ENCODE results near the gene RLF.
A peak's percentile ranks its signal among the peaks of the same experiment; 100 is the strongest.

RLF gene

GRCh38 chr1:40265298-40265697 is 104.1 kb downstream of the RLF start:
- no peak overlapping the region for H3K4me3 ChIP-seq (ENCODE audit: low read depth, low read length)
- DNase-seq (ENCODE audit: low read depth) = no peak

- H3K4me3 ChIP-seq (ENCODE audit: low read depth, low read length) = no peak overlapping the region
- no peak for DNase-seq (ENCODE audit: low read depth)
These were observed 104.7 kb downstream of the RLF start for GRCh38 chr1:40265919-40266318.

GRCh38 chr1:40266786-40267535 is 105.8 kb downstream of the RLF start:
- H3K4me3 ChIP-seq (ENCODE audit: low read depth, low read length) = no peak overlapping the region
- DNase-seq (ENCODE audit: low read depth) = no peak

GRCh38 chr1:40267767-40268187 is 106.6 kb downstream of the RLF start:
- no peak overlapping the region for H3K4me3 ChIP-seq (ENCODE audit: low read depth, low read length)
- peak; percentile 89 for DNase-seq (ENCODE audit: low read depth)

GRCh38 chr1:40268211-40268610 is 107.0 kb downstream of the RLF start:
- DNase-seq (ENCODE audit: low read depth) = no peak
- H3K4me3 ChIP-seq (ENCODE audit: low read depth, low read length) = no peak overlapping the region

- H3K4me3 ChIP-seq (ENCODE audit: low read depth, low read length) = no peak overlapping the region
- no peak for DNase-seq (ENCODE audit: low read depth)
These were observed 109.1 kb downstream of the RLF start for GRCh38 chr1:40270152-40270834.

GRCh38 chr1:40272653-40273213 is 111.5 kb downstream of the RLF start:
- H3K4me3 ChIP-seq (ENCODE audit: low read depth, low read length) = no peak overlapping the region
- DNase-seq (ENCODE audit: low read depth) = no peak

GRCh38 chr1:40273547-40274166 is 112.5 kb downstream of the RLF start:
- no peak overlapping the region for H3K4me3 ChIP-seq (ENCODE audit: low read depth, low read length)
- DNase-seq (ENCODE audit: low read depth) = no peak

- no peak overlapping the region for H3K4me3 ChIP-seq (ENCODE audit: low read depth, low read length)
- no peak for DNase-seq (ENCODE audit: low read depth)
These were observed 113.1 kb downstream of the RLF start for GRCh38 chr1:40274331-40274730.

- no peak overlapping the region for H3K4me3 ChIP-seq (ENCODE audit: low read depth, low read length)
- no peak for DNase-seq (ENCODE audit: low read depth)
These were observed 114.9 kb downstream of the RLF start for GRCh38 chr1:40276122-40276521.

GRCh38 chr1:40281853-40282252 is 120.7 kb downstream of the RLF start:
- no peak for DNase-seq (ENCODE audit: low read depth)
- H3K4me3 ChIP-seq (ENCODE audit: low read depth, low read length) = no peak overlapping the region

All from skeletal muscle cell (primary cell).